GM12878 (cell line): Measurements from ENCODE around the gene FOXK1.

Source experiments
- BMI1 ChIP-seq: fragments of 450-650 bp; IDR thresholded peaks from 2 replicates; pipeline ENCODE4 v1.6.1; 2016; ENCODE audit warnings: mild to moderate bottlenecking, moderate library complexity, borderline replicate concordance
- EP300 ChIP-seq, 2 experiments: fragments of 150-350 bp in 1 of 2; IDR thresholded peaks; 2 replicates each; pipeline ENCODE4 v1.6.1; 2011 to 2012; ENCODE audit warnings: low read depth in 2 of 2, low read length in 2 of 2, borderline replicate concordance in 1 of 2, improper control_type of control experiment in 1 of 2, inconsistent platforms in 1 of 2; ENCODE audit not compliant: control insufficient read depth in 1 of 2
- ESRRA ChIP-seq: IDR thresholded peaks from 2 replicates; pipeline ENCODE4 v1.6.1; 2012; ENCODE audit warnings: mild to moderate bottlenecking, low read length, improper control_type of control experiment
- GABPA ChIP-seq: IDR thresholded peaks from 2 replicates; pipeline ENCODE4 v1.6.1; 2014; ENCODE audit warnings: antibody characterized with exemption, low read depth, mild to moderate bottlenecking, inconsistent platforms
- MAX ChIP-seq: IDR thresholded peaks from 2 replicates; pipeline ENCODE4 v1.6.1; 2012; ENCODE audit warnings: low read depth, low read length, improper control_type of control experiment
- MXI1 ChIP-seq: fragments of 150-350 bp; IDR thresholded peaks from 2 replicates; pipeline ENCODE4 v1.6.1; 2011; ENCODE audit warnings: low read depth, mild to moderate bottlenecking, inconsistent platforms, low read length, improper control_type of control experiment
- PAX8 ChIP-seq: fragments of 450-650 bp; IDR thresholded peaks from 2 replicates; pipeline ENCODE4 v1.6.1; 2017; ENCODE audit warnings: mild to moderate bottlenecking, moderate library complexity
- SIN3A ChIP-seq: IDR thresholded peaks from 2 replicates; pipeline ENCODE4 v1.6.1; 2012; ENCODE audit warnings: low read depth, low read length, improper control_type of control experiment
- YY1 ChIP-seq: IDR thresholded peaks from 2 replicates; pipeline ENCODE4 v1.6.1; 2011; ENCODE audit warnings: low read depth, mild to moderate bottlenecking, low read length
- ZNF384 ChIP-seq: IDR thresholded peaks from 2 replicates; pipeline ENCODE4 v1.6.1; 2012; ENCODE audit warnings: low read depth, mild to moderate bottlenecking, low read length, improper control_type of control experiment, borderline replicate concordance
- TF ChIP-seq, protein P1 (sequence below): IDR thresholded peaks from 2 replicates; pipeline ENCODE4 v1.6.1; 2012; ENCODE audit warnings: mild to moderate bottlenecking, low read depth, low read length

DNA sequence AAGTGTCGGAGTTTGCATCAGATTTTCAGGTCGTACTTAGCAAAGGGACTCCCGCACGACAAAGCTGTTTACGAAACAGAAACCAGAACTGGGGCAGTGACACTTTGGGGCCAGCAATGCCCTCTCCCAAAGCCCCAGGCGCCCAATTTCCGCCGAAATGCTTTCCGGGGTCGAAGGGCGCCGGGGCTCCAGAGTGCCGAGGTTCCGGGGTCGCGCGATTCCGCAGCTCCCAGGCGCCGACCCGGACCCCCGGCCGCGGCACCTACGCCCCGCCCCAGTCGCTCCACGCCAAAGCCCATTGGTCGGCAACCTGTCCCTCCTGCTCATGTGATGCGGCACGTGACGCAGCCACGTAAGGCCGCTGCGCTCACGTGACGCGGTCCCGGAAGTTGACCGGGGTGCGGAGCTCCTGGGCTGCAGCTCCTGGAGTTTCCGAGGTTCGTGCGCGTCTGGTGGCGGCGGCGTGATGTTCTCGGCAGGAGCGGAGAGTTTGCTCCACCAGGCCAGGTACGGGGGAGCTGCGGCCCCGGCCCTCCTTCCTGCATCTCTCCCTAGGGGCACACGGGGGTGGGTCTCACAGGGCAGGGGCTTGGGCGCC is 93.3 kb downstream of the FOXK1 start, which contains the start of gene AP5Z1:
- TF ChIP-seq, protein P1, sequence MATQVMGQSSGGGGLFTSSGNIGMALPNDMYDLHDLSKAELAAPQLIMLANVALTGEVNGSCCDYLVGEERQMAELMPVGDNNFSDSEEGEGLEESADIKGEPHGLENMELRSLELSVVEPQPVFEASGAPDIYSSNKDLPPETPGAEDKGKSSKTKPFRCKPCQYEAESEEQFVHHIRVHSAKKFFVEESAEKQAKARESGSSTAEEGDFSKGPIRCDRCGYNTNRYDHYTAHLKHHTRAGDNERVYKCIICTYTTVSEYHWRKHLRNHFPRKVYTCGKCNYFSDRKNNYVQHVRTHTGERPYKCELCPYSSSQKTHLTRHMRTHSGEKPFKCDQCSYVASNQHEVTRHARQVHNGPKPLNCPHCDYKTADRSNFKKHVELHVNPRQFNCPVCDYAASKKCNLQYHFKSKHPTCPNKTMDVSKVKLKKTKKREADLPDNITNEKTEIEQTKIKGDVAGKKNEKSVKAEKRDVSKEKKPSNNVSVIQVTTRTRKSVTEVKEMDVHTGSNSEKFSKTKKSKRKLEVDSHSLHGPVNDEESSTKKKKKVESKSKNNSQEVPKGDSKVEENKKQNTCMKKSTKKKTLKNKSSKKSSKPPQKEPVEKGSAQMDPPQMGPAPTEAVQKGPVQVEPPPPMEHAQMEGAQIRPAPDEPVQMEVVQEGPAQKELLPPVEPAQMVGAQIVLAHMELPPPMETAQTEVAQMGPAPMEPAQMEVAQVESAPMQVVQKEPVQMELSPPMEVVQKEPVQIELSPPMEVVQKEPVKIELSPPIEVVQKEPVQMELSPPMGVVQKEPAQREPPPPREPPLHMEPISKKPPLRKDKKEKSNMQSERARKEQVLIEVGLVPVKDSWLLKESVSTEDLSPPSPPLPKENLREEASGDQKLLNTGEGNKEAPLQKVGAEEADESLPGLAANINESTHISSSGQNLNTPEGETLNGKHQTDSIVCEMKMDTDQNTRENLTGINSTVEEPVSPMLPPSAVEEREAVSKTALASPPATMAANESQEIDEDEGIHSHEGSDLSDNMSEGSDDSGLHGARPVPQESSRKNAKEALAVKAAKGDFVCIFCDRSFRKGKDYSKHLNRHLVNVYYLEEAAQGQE, result no peak
- 0 out of 4 replicates have a peak, but pooled peaks of 1 of the 2 experiments have one; percentile 8 for TF ChIP-seq EP300 (IDR thresholded peaks at IDR 0.05; ENCODE audit: borderline replicate concordance in 1 of 2, control insufficient read depth in 1 of 2, low read depth in 2 of 2, low read length in 2 of 2)
- peak; percentile 57 for TF ChIP-seq YY1
- peak; percentile 100 for TF ChIP-seq MAX
- no peak for TF ChIP-seq ZNF384
- TF ChIP-seq GABPA, result peak; percentile 91
- peak; percentile 95 for TF ChIP-seq SIN3A
- TF ChIP-seq PAX8, result no peak; the same call in 1 of the 2 replicates
- no peak for TF ChIP-seq ESRRA
- TF ChIP-seq BMI1, result no peak
- peak; percentile 82 for TF ChIP-seq MXI1
